Astrocyte (in vitro differentiated cells and primary cell): ENCODE data around the gene KIF1B. TPM values are rescaled to one million over a fixed set of nuclear protein-coding genes. Genes with fewer than 3 reads are reported as not detected.
"Not testable (repeated sequence)": the region's sequence is repeated elsewhere in the genome, so short reads cannot be mapped to it uniquely, and the experiment has no call there.

Source experiments
- DNase-seq: peaks from one replicate; pipeline ENCODE4 v3.0.0-alpha.2; 2010; ENCODE audit warnings: low read depth
- FAIRE-seq: peaks from 2 replicates; lab custom pipeline; 2011; peaks lifted over from hg19 to GRCh38; lab: Jason Lieb, UNC
- H2AFZ ChIP-seq: 2 replicates; pipeline ENCODE4 v1.6.0; 2012; ENCODE audit warnings: low read depth, low read length, inconsistent platforms
- H3K27ac ChIP-seq: 2 replicates; pipeline ENCODE4 v1.5.1; 2011; ENCODE audit warnings: low read depth, low read length, inconsistent platforms
- H3K27me3 ChIP-seq: 2 replicates; pipeline ENCODE4 v1.6.0; 2011; ENCODE audit warnings: low read length, inconsistent platforms; ENCODE audit not compliant: insufficient read depth
- H3K36me3 ChIP-seq: 2 replicates; pipeline ENCODE4 v1.5.1; 2011; ENCODE audit warnings: low read length, inconsistent platforms; ENCODE audit not compliant: insufficient read depth
- H3K4me1 ChIP-seq: 2 replicates; pipeline ENCODE4 v1.5.1; 2011; ENCODE audit warnings: low read length, inconsistent platforms; ENCODE audit not compliant: insufficient read depth
- H3K4me2 ChIP-seq: 2 replicates; pipeline ENCODE4 v1.6.0; 2012; ENCODE audit warnings: low read length, inconsistent platforms
- H3K4me3 ChIP-seq: 2 replicates; pipeline ENCODE4 v1.5.1; 2011; ENCODE audit warnings: low read depth, mild to moderate bottlenecking, low read length, inconsistent platforms; ENCODE audit not compliant: insufficient read depth
- H3K79me2 ChIP-seq: 2 replicates; pipeline ENCODE4 v1.6.0; 2012; ENCODE audit warnings: mild to moderate bottlenecking, low read length, inconsistent platforms; ENCODE audit not compliant: insufficient read depth
- H3K9ac ChIP-seq: 2 replicates; pipeline ENCODE4 v1.6.0; 2012; ENCODE audit warnings: mild to moderate bottlenecking, low read length, inconsistent platforms
- H3K9me3 ChIP-seq: 2 replicates; pipeline ENCODE4 v1.5.1; 2012; ENCODE audit warnings: low read depth, mild to moderate bottlenecking, low read length, inconsistent platforms; ENCODE audit not compliant: insufficient read depth
- H4K20me1 ChIP-seq: 2 replicates; pipeline ENCODE4 v1.6.0; 2012; ENCODE audit warnings: low read length, inconsistent platforms; ENCODE audit not compliant: insufficient read depth
- H3K27ac Mint-ChIP-seq: one replicate; pipeline ENCODE4 v1.8.0; 2021; ENCODE audit warnings: mild to moderate bottlenecking, mixed read lengths; ENCODE audit not compliant: unreplicated experiment
- H3K27me3 Mint-ChIP-seq: one replicate; pipeline ENCODE4 v1.8.0; 2021; ENCODE audit warnings: low read depth, mixed read lengths; ENCODE audit not compliant: unreplicated experiment
- H3K36me3 Mint-ChIP-seq: one replicate; pipeline ENCODE4 v1.8.0; 2021; ENCODE audit warnings: low read depth, mixed read lengths; ENCODE audit not compliant: unreplicated experiment
- H3K4me1 Mint-ChIP-seq: one replicate; pipeline ENCODE4 v1.8.0; 2021; ENCODE audit warnings: low read depth, mixed read lengths; ENCODE audit not compliant: unreplicated experiment
- H3K4me3 Mint-ChIP-seq: one replicate; pipeline ENCODE4 v1.8.0; 2021; ENCODE audit warnings: mild to moderate bottlenecking, moderate library complexity, mixed read lengths; ENCODE audit not compliant: unreplicated experiment
- H3K9me3 Mint-ChIP-seq: one replicate; pipeline ENCODE4 v1.8.0; 2021; ENCODE audit warnings: mild to moderate bottlenecking, mixed read lengths; ENCODE audit not compliant: unreplicated experiment
- CTCF ChIP-seq: IDR thresholded peaks from 2 replicates; pipeline ENCODE4 v1.5.1; 2011; ENCODE audit warnings: low read depth, mild to moderate bottlenecking, inconsistent platforms, low read length, moderate library complexity; ENCODE audit not compliant: insufficient read depth
- EZH2 ChIP-seq: IDR thresholded peaks from 2 replicates; pipeline ENCODE4 v1.6.1; 2012; ENCODE audit warnings: mild to moderate bottlenecking, low read length, inconsistent platforms; ENCODE audit not compliant: insufficient read depth
- total RNA-seq: library from RNA; stranded (reverse); gene quantifications from 2 replicates; pipeline ENCODE4 v1.2.1, GENCODE V29; 2021

The KIF1B gene
- total RNA-seq, 1 donor from 2014 or later: 75.9 TPM

- DNase-seq (peak; percentile 72), FAIRE-seq (no peak)
- Histone ChIP-seq H3K79me2 (peaks cover 30% of the 10 kb centered on the region), H3K9ac (peak overlapping the region; percentile 51), H3K36me3 (peaks cover 33% of the 10 kb centered on the region), H3K4me1 (peaks cover 29% of the 10 kb centered on the region), H3K4me2 (peak overlapping the region; percentile 69), H2AFZ (no peak overlapping the region), H3K4me3 (no peak overlapping the region), H3K9me3 (no peaks in the 10 kb centered on the region), H4K20me1 (peaks cover 27% of the 10 kb centered on the region), H3K27me3 (no peaks in the 10 kb centered on the region), H3K27ac (peak overlapping the region; percentile 82)
- TF ChIP-seq CTCF (no peak), EZH2 (no peak)
- peaks cover 23% of the 10 kb centered on the region for H3K36me3 Mint-ChIP-seq
- peaks cover 34% of the 10 kb centered on the region for H3K4me1 Mint-ChIP-seq
- no peak overlapping the region for H3K4me3 Mint-ChIP-seq
- H3K27me3 Mint-ChIP-seq: no peaks in the 10 kb centered on the region
- H3K27ac Mint-ChIP-seq: peak overlapping the region; percentile 86
- no peaks in the 10 kb centered on the region for H3K9me3 Mint-ChIP-seq
These were observed 192.4 kb downstream of the KIF1B start for GRCh38 chr1:10402729-10403274.

GRCh38 chr1:10407201-10407600 is 196.8 kb downstream of the KIF1B start:
- H4K20me1 ChIP-seq: peaks cover 21% of the 10 kb centered on the region
- H3K27me3 ChIP-seq: no peaks in the 10 kb centered on the region
- no peak for DNase-seq
- peaks cover 3% of the 10 kb centered on the region for H3K79me2 ChIP-seq
- Mint-ChIP-seq H3K4me1 (peaks cover 16% of the 10 kb centered on the region), H3K27ac (no peak overlapping the region), H3K36me3 (peaks cover 23% of the 10 kb centered on the region), H3K4me3 (no peak overlapping the region), H3K27me3 (no peaks in the 10 kb centered on the region), H3K9me3 (no peaks in the 10 kb centered on the region)
- H3K4me2 ChIP-seq: no peak overlapping the region
- FAIRE-seq: no peak
- no peak overlapping the region for H3K4me3 ChIP-seq
- H2AFZ ChIP-seq: no peak overlapping the region
- peaks cover 16% of the 10 kb centered on the region for H3K4me1 ChIP-seq
- no peak overlapping the region for H3K27ac ChIP-seq
- no peak overlapping the region for H3K9ac ChIP-seq
- no peaks in the 10 kb centered on the region for H3K9me3 ChIP-seq
- TF ChIP-seq EZH2: no peak
- no peak for TF ChIP-seq CTCF
- peaks cover 66% of the 10 kb centered on the region for H3K36me3 ChIP-seq

- peak overlapping the region; percentile 10 for H3K27ac ChIP-seq
- no peaks in the 10 kb centered on the region for H3K27me3 ChIP-seq
- H3K36me3 ChIP-seq: peaks cover 65% of the 10 kb centered on the region
- no peak overlapping the region for H3K4me3 Mint-ChIP-seq
- H2AFZ ChIP-seq: no peak overlapping the region
- H3K27me3 Mint-ChIP-seq: no peaks in the 10 kb centered on the region
- peak overlapping the region; percentile 96 for H3K27ac Mint-ChIP-seq
- H3K9me3 Mint-ChIP-seq: no peaks in the 10 kb centered on the region
- TF ChIP-seq CTCF (no peak), EZH2 (no peak)
- H3K9me3 ChIP-seq: no peaks in the 10 kb centered on the region
- peaks cover 8% of the 10 kb centered on the region for H4K20me1 ChIP-seq
- H3K79me2 ChIP-seq: no peaks in the 10 kb centered on the region
- FAIRE-seq (no peak), DNase-seq (peak; percentile 58)
- H3K4me3 ChIP-seq: no peak overlapping the region
- no peak overlapping the region for H3K4me2 ChIP-seq
- peaks cover 6% of the 10 kb centered on the region for H3K4me1 Mint-ChIP-seq
- peak overlapping the region; percentile 9 for H3K9ac ChIP-seq
- peaks cover 27% of the 10 kb centered on the region for H3K36me3 Mint-ChIP-seq
- H3K4me1 ChIP-seq: no peaks in the 10 kb centered on the region
These were observed 205.0 kb downstream of the KIF1B start for GRCh38 chr1:10415211-10415930.

- not testable (repeated sequence) for H3K27me3 Mint-ChIP-seq, H3K9me3 Mint-ChIP-seq, H3K9ac ChIP-seq, H3K4me1 ChIP-seq, H3K9me3 ChIP-seq, H3K27ac Mint-ChIP-seq, H2AFZ ChIP-seq, H3K4me3 ChIP-seq, H3K4me1 Mint-ChIP-seq, H3K79me2 ChIP-seq, H3K4me3 Mint-ChIP-seq, FAIRE-seq, DNase-seq, H4K20me1 ChIP-seq, H3K27ac ChIP-seq, H3K4me2 ChIP-seq, H3K27me3 ChIP-seq
- peaks cover 60% of the 10 kb centered on the region for H3K36me3 ChIP-seq
- H3K36me3 Mint-ChIP-seq: peaks cover 27% of the 10 kb centered on the region
These were observed 205.6 kb downstream of the KIF1B start for GRCh38 chr1:10415967-10416366.
